ENCODE data around the gene LAMA4.
A peak's percentile ranks its signal among the peaks of the same experiment; 100 is the strongest.

LAMA4 gene

GRCh38 chr6:112180095-112180820 is 74.1 kb downstream of the LAMA4 start:
- peak; percentile 80 for DNase-seq

GRCh38 chr6:112179631-112180030 is 74.7 kb downstream of the LAMA4 start:
- no peak for DNase-seq

DNA sequence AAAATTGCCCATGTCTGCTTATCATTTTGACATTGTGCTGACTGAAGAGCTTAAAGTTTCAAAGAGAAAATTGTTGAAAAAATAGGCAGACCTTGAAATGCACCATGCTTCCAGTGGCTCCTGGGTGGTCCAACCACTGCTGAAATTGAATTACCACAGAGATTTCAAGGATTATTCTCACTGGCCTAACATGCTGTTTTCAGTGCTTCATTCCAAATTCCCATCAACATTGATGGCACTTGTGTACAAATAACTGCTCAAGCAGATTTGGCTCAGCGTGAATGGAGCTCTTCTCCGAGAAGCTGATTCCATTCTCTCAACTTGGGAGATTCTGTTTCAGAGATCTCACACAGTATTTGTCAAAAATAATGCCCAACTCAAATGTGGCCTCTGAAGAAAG is 75.5 kb downstream of the LAMA4 start:
- DNase-seq, result no peak

DNA sequence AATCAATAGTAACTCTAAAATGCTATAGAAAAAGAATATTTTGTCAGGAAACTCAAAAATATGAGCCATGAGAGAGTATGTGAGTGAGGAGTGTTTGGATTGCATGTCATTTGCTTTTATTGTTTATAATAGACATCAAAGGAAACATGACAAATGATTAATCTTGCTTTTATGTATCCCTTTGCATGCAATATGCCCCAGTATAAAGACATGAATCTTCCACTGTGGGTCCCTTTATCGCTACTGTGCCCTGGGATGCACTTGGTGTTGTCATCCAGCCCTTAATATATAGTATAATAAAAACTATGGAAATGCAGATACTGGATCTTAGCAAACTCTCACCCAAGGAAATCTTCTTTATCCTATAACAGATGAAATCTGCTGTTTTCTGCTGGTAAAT is 77.3 kb downstream of the LAMA4 start:
- DNase-seq, result no peak

- DNase-seq, result no peak
Observed at GRCh38 chr6:112176175-112176574, 78.2 kb downstream of the LAMA4 start.

DNA sequence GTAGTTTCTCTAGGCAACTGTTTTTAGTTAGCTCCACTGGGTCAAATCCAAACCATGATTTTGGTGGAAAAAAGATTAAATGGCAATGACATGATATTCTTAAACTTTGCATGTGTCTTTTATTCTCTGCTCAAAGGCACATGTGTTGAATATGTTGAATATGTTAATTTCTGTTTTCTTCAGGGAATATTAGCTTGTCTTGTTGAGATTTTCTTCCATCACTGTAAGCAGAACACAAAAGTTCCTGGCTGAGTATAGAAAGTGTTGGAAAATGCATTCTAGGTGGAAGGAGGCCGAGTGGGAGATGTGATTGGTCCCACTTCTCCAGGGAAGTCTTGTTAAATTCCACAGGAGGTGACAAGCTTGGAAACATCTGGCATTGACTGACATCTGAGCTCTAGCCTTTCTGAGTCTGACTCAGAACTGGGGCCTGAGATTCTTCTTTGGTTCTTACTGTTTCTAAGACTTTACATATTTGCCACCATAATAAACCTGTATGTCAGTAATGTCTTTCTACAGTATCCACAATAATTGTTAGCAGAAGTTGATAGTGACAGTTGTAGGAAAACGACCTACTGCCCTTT is 81.1 kb downstream of the LAMA4 start:
- no peak for DNase-seq

DNA sequence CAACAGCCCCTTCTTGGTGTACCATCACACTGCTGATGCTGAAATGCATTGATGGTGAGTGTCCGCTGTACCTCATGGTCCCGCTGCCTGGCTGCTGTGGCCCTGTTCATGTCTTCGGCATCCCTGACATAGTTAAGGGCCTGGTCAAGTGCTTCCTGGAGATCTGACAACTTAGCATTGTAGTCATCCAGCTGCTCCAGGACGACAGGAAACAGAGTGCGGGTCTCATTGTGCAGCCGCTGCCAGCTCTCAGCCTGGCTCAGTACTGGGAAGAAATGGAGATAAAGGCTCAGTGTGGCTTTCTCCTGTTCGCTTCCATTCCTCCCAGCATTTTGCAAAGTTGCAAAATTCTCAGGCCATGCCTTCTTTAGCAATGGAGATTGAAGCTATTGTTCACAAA is 81.8 kb downstream of the LAMA4 start:
- DNase-seq, result no peak

GRCh38 chr6:112169541-112169940 is 84.8 kb downstream of the LAMA4 start:
- no peak for DNase-seq

- DNase-seq, result peak; percentile 50
Observed at GRCh38 chr6:112163295-112164257, 90.8 kb downstream of the LAMA4 start.

- DNase-seq, result no peak
Observed at GRCh38 chr6:112160745-112161144, 93.6 kb downstream of the LAMA4 start.

- no peak for DNase-seq
Observed at GRCh38 chr6:112156668-112157067, 97.7 kb downstream of the LAMA4 start.

GRCh38 chr6:112155886-112156285 is 98.5 kb downstream of the LAMA4 start:
- no peak for DNase-seq

GRCh38 chr6:112154711-112155110 is 99.7 kb downstream of the LAMA4 start:
- DNase-seq, result no peak

GRCh38 chr6:112153926-112154607 is 100.3 kb downstream of the LAMA4 start:
- no peak for DNase-seq

- no peak for DNase-seq
Observed at GRCh38 chr6:112150363-112150762, 104.0 kb downstream of the LAMA4 start.

- no peak for DNase-seq
Observed at GRCh38 chr6:112149719-112150263, 104.6 kb downstream of the LAMA4 start.

- DNase-seq, result no peak
Observed at GRCh38 chr6:112149236-112149635, 105.1 kb downstream of the LAMA4 start.

DNA sequence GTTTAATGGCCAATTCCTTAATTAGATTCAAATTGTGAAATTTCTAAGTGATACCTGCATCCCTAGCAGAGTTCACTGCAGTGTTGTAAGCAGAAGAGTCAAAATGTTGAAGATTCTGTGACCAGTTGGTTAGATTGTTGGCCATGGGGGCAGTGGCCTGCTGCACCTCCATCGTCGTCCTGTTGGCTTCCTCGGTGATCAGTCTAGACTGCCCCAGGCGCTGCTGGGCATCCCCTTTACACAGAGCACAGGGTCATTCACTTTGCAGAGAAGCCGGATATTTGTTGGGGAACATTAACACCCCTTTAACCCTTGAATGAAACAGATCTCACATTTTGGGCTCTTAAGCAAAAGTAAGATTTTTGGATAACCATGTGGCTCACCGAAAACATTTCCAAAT is 106.3 kb downstream of the LAMA4 start:
- DNase-seq, result no peak

GRCh38 chr6:112145080-112145573 is 109.2 kb downstream of the LAMA4 start:
- no peak for DNase-seq

DNA sequence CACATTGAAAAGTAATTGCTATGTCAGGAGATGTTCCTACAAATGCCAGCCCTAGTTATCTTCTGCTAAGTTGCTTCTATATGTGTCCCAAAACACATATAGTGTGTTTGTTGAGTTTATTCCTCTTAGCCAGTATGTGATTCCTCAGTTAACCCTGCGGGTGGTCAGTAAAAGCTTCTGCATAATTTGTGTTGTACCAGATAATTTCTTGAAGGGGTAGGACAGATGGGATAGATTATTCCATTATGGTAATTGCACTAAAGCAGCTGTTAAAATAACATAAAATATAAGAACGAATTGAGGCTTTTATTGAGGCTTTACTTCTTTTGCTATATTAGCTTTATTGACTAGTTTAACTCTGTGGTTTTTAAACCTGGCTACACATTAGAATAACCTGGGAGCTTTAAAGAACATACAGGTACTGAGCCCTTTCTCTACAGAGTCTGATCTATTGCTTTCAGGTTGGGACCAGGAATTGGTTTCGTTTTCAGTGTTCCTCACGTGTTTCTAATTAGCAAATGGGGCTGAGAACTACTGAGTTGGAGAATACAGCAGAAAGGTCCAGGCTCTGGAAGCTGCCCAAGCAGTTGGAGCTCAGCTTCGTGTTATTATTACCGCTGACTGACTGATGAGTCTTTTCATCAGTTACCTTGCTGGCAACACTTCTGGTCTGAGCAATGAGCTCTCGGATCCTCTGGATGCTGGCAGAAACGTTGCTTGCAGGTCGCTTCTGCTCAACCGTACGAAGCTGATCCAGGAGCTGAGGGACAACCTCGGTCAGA is 110.0 kb downstream of the LAMA4 start:
- DNase-seq, result peak; percentile 32

DNA sequence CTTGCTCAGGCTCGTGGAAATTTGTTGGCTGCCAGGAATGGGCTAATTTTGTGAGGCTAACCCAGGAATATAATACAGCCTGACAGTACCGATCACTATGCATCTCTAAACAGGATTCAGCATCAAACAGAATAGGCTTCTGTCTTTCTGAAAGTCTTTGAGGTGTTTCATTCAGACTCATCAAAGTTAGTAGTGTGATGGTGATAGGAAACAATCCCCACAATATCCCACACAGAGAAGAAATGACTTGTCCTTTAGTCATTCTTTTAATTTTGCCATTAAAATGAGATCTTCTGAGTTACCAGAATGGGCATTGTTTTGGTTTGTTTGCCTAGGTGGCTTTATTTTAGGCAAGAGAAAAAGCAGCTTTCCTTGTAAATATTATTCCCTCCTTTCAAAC is 112.7 kb downstream of the LAMA4 start:
- DNase-seq, result no peak

DNA sequence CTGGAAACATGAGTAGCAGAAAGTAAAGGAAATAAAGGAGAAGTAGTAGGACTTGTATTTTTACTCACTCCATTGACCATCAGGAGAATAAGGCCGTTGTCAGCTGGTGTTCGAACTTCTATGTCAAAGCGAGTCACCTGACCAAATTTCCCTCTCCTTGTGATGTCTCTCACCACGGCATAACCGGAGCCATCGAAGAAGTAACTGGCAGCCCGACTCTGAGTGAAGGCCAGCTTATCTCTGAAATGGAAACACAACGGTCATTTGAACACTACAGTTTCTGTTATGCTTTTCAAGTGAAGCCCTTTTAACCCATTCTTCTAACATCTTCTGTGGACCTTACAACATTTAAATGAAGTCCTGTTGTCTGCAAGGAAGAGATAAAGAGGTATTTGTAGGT is 115.3 kb downstream of the LAMA4 start:
- no peak for DNase-seq
